WTC11 (cell line): ENCODE data around the gene EMC8. TPM values are rescaled to one million over a fixed set of nuclear protein-coding genes. Genes with fewer than 3 reads are reported as not detected.

Experiments
- ATAC-seq: fragments of 200-7000 bp; cut with Tn5 transposase; 2 replicates; pipeline ENCODE4 v1.10.0; 2021; ENCODE audit warnings: mild to moderate bottlenecking, moderate library complexity
- CTCF ChIA-PET: fragments of 300-600 bp; sonication (Branson Sonifier 250); formaldehyde crosslinking; loops from one replicate; lab custom pipeline; 2021; ENCODE audit warnings: antibody characterized with exemption; lab: Charles Lee
- POLR2A ChIA-PET: fragments of 350-600 bp; sonication (Branson Sonifier 250); formaldehyde crosslinking; loops from one replicate; lab custom pipeline; 2021; ENCODE audit warnings: antibody characterized with exemption; lab: Charles Lee
- DNase-seq: peaks from one replicate; pipeline ENCODE4 v3.0.0; 2021; ENCODE audit warnings: low spot score
- H3K27ac Mint-ChIP-seq: 2 replicates; pipeline ENCODE4 v1.8.0; 2021; ENCODE audit warnings: mixed read lengths
- H3K27me3 Mint-ChIP-seq: 2 replicates; pipeline ENCODE4 v1.8.0; 2021; ENCODE audit warnings: low read depth, mild to moderate bottlenecking, moderate library complexity, mixed read lengths
- H3K36me3 Mint-ChIP-seq: 2 replicates; pipeline ENCODE4 v1.8.0; 2021; ENCODE audit warnings: mixed read lengths
- H3K4me1 Mint-ChIP-seq: 2 replicates; pipeline ENCODE4 v1.8.0; 2022; ENCODE audit warnings: mixed read lengths
- H3K4me3 Mint-ChIP-seq: 2 replicates; pipeline ENCODE4 v1.8.0; 2021; ENCODE audit warnings: mild to moderate bottlenecking, moderate library complexity, mixed read lengths
- H3K9me3 Mint-ChIP-seq: 2 replicates; pipeline ENCODE4 v1.8.0; 2021; ENCODE audit warnings: mixed read lengths
- ARID4B ChIP-seq: sonication (generic); formaldehyde crosslinking; IDR thresholded peaks from 2 replicates; pipeline ENCODE4 v1.8.0; 2023; ENCODE audit warnings: missing genetic modification reagents, mild to moderate bottlenecking, borderline replicate concordance
- ATF2 ChIP-seq: sonication (generic); formaldehyde crosslinking; IDR thresholded peaks from 2 replicates; pipeline ENCODE4 v1.8.1; 2022; ENCODE audit warnings: low read depth, missing genetic modification reagents, borderline replicate concordance
- CREM ChIP-seq: sonication (generic); formaldehyde crosslinking; IDR thresholded peaks from 2 replicates; pipeline ENCODE4 v1.8.1; 2022; ENCODE audit warnings: mild to moderate bottlenecking, missing genetic modification reagents, moderate library complexity
- ETV6 ChIP-seq: sonication (generic); formaldehyde crosslinking; IDR thresholded peaks from 2 replicates; pipeline ENCODE4 v1.8.1; 2022; ENCODE audit warnings: mild to moderate bottlenecking, missing genetic modification reagents
- FOXP1 ChIP-seq: sonication (generic); formaldehyde crosslinking; IDR thresholded peaks from 2 replicates; pipeline ENCODE4 v1.8.0; 2022; ENCODE audit warnings: missing genetic modification reagents, mild to moderate bottlenecking, moderate library complexity, borderline replicate concordance
- GABPB1 ChIP-seq: sonication (generic); formaldehyde crosslinking; IDR thresholded peaks from 2 replicates; pipeline ENCODE4 v1.8.1; 2023; ENCODE audit warnings: mild to moderate bottlenecking, missing genetic modification reagents
- NR1H2 ChIP-seq: sonication (generic); formaldehyde crosslinking; IDR thresholded peaks from 2 replicates; pipeline ENCODE4 v1.9.0; 2021; ENCODE audit warnings: mild to moderate bottlenecking, moderate library complexity, missing genetic modification reagents
- NR2C2 ChIP-seq: sonication (generic); formaldehyde crosslinking; IDR thresholded peaks from 2 replicates; pipeline ENCODE4 v1.8.0; 2022; ENCODE audit warnings: mild to moderate bottlenecking, missing genetic modification reagents
- NR3C1 ChIP-seq: sonication (generic); formaldehyde crosslinking; conservative IDR thresholded peaks from 2 replicates; pipeline ENCODE4 v1.8.1; 2023; ENCODE audit warnings: low read depth, mild to moderate bottlenecking, missing genetic modification reagents
- RORB ChIP-seq: fragments of 250-450 bp; sonication (Bioruptor Pico); IDR thresholded peaks from 2 replicates; pipeline ENCODE4 v1.9.0; 2021; ENCODE audit warnings: mild to moderate bottlenecking
- ZNF232 ChIP-seq: sonication (generic); formaldehyde crosslinking; IDR thresholded peaks from 2 replicates; pipeline ENCODE4 v1.8.0; 2022; ENCODE audit warnings: mild to moderate bottlenecking, missing genetic modification reagents
- ZNF317 ChIP-seq: sonication (generic); formaldehyde crosslinking; IDR thresholded peaks from 2 replicates; pipeline ENCODE4 v1.8.1; 2023; ENCODE audit warnings: low read depth, mild to moderate bottlenecking, moderate library complexity, missing genetic modification reagents, borderline replicate concordance
- ZNF416 ChIP-seq: fragments of 250-450 bp; sonication (Bioruptor Pico); IDR thresholded peaks from 2 replicates; pipeline ENCODE4 v1.9.0; 2021; ENCODE audit warnings: mild to moderate bottlenecking, inconsistent platforms
- ZSCAN18 ChIP-seq: fragments of 250-450 bp; sonication (Bioruptor Pico); IDR thresholded peaks from 2 replicates; pipeline ENCODE4 v2.1.2; 2022; ENCODE audit warnings: mild to moderate bottlenecking, moderate library complexity
- total RNA-seq: library from RNA; stranded (reverse); gene quantifications from 3 replicates; pipeline ENCODE4 v1.2.3, GENCODE V29; 2021

EMC8 gene
- total RNA-seq, 1 experiment from 2014 or later: 55.2 TPM

GRCh38 chr16:85755929-85756768 is 43.2 kb downstream of the EMC8 start:
- CTCF ChIA-PET: interaction anchor here (0.5 to 1.0 kb wide), 3 partner anchors 9 to 99 kb away, joined by 3 read pairs; no protein-coding TSS in a partner anchor

GRCh38 chr16:85754413-85754812 is 44.9 kb downstream of the EMC8 start:
- H3K27ac Mint-ChIP-seq: no peak overlapping the region
- ChIA-PET CTCF (interaction anchor here (0.6 to 1.8 kb wide), 4 partner anchors 11 to 271 kb away, joined by 3 to 7 read pairs (median 5); no protein-coding TSS in a partner anchor), POLR2A (no interaction called here)
- TF ChIP-seq ZNF416 (CRISPR knock-in tag): no peak
- H3K4me1 Mint-ChIP-seq: peaks cover 33% of the 10 kb centered on the region
- no peak overlapping the region for H3K4me3 Mint-ChIP-seq
- DNase-seq: no peak
- no peak for ATAC-seq
- H3K27me3 Mint-ChIP-seq: peaks cover 28% of the 10 kb centered on the region
- no peaks in the 10 kb centered on the region for H3K36me3 Mint-ChIP-seq
- H3K9me3 Mint-ChIP-seq: no peaks in the 10 kb centered on the region

More at GRCh38 chr16:85755929-85756768, 43.2 kb downstream of the EMC8 start:
- TF ChIP-seq ARID4B (CRISPR knock-in tag): no peak
- no peak for TF ChIP-seq NR2C2 (CRISPR knock-in tag)
- no peak for TF ChIP-seq GABPB1
- no peak for TF ChIP-seq NR1H2 (CRISPR knock-in tag)
- no peak for TF ChIP-seq ETV6 (CRISPR knock-in tag)
- no peak for TF ChIP-seq RORB (CRISPR knock-in tag)
- no peak for TF ChIP-seq FOXP1 (CRISPR knock-in tag)
- no peak for TF ChIP-seq CREM (CRISPR knock-in tag)
- TF ChIP-seq ZNF317: no peak
- TF ChIP-seq NR3C1: no peak
- no peak for TF ChIP-seq ZNF232
- Mint-ChIP-seq H3K4me1 (peaks cover 24% of the 10 kb centered on the region), H3K4me3 (no peak overlapping the region), H3K9me3 (no peaks in the 10 kb centered on the region), H3K36me3 (no peaks in the 10 kb centered on the region), H3K27ac (no peak overlapping the region), H3K27me3 (peaks cover 24% of the 10 kb centered on the region)
- DNase-seq (no peak), ATAC-seq (no peak)
- POLR2A ChIA-PET: no interaction called here

GRCh38 chr16:85753976-85754375 is 45.4 kb downstream of the EMC8 start:
- no peak overlapping the region for H3K27ac Mint-ChIP-seq
- H3K9me3 Mint-ChIP-seq: no peaks in the 10 kb centered on the region
- DNase-seq (no peak), ATAC-seq (no peak)
- H3K36me3 Mint-ChIP-seq: no peaks in the 10 kb centered on the region
- TF ChIP-seq ATF2 (CRISPR knock-in tag) (no peak), ZSCAN18 (CRISPR knock-in tag) (no peak), RORB (CRISPR knock-in tag) (no peak)
- peaks cover 26% of the 10 kb centered on the region for H3K27me3 Mint-ChIP-seq
- peaks cover 33% of the 10 kb centered on the region for H3K4me1 Mint-ChIP-seq
- POLR2A ChIA-PET: no interaction called here
- CTCF ChIA-PET: interaction anchor here (0.5 to 1.8 kb wide), 4 partner anchors 30 to 1570 kb away, joined by 3 to 7 read pairs (median 5); no protein-coding TSS in a partner anchor
- no peak overlapping the region for H3K4me3 Mint-ChIP-seq
